Stimulated activated CD4-positive, alpha-beta T cell treated with anti-CD3 and anti-CD28 coated beads, Interleukin-15, amount 100 ng/mL, for 1 hour (primary cell): Measurements from ENCODE around the gene TSPAN4.

ENCODE experiments used
- DNase-seq, 2 donors: peaks; one replicate each; pipeline ENCODE4 v3.0.0-alpha.2; 2020; ENCODE audit warnings: low read depth in 1 of 2, low spot score in 1 of 2

The TSPAN4 gene

GRCh38 chr11:803770-804598 is 38.7 kb upstream of the TSPAN4 start:
- no peak for DNase-seq

- DNase-seq: no peak
These were observed 38.1 kb upstream of the TSPAN4 start for GRCh38 chr11:804599-804964.

GRCh38 chr11:808427-809286 is 34.0 kb upstream of the TSPAN4 start:
- DNase-seq: no peak

- peak; percentile 93 to 95 for DNase-seq
These were observed 33.2 kb upstream of the TSPAN4 start, which contains the start of gene RPLP2 for GRCh38 chr11:809287-810039. Gene RPLP2 (plus strand): TSS chr11:809967. CDS start chr11:810235, 268 bp downstream.

- no peak for DNase-seq
These were observed 32.5 kb upstream of the TSPAN4 start for GRCh38 chr11:810040-810567.

- no peak for DNase-seq
These were observed 31.0 kb upstream of the TSPAN4 start for GRCh38 chr11:811446-812245.

- DNase-seq: no peak
These were observed 30.3 kb upstream of the TSPAN4 start for GRCh38 chr11:812390-812789.

GRCh38 chr11:813072-813455 is 29.6 kb upstream of the TSPAN4 start:
- no peak for DNase-seq

- DNase-seq: no peak
These were observed 29.1 kb upstream of the TSPAN4 start for GRCh38 chr11:813456-814096.

- no peak for DNase-seq
These were observed 26.8 kb upstream of the TSPAN4 start for GRCh38 chr11:815675-816432.

GRCh38 chr11:816433-816779 is 26.2 kb upstream of the TSPAN4 start:
- no peak for DNase-seq

GRCh38 chr11:818396-819128 is 24.1 kb upstream of the TSPAN4 start, which contains the start of gene PNPLA2:
Gene PNPLA2 (plus strand): TSS chr11:818914. CDS start chr11:819719, 805 bp downstream.
- DNase-seq: no peak

- peak; percentile 86 to 90 for DNase-seq
These were observed 23.3 kb upstream of the TSPAN4 start for GRCh38 chr11:819129-819931.

- peak; percentile 86 to 90 for DNase-seq
These were observed 22.6 kb upstream of the TSPAN4 start for GRCh38 chr11:819943-820649.

GRCh38 chr11:820655-821511 is 21.8 kb upstream of the TSPAN4 start:
- DNase-seq: no peak
